ENCODE measurements around the gene PFKFB3.
"Not testable (repeated sequence)": the region's sequence is repeated elsewhere in the genome, so short reads cannot be mapped to it uniquely, and the experiment has no call there.

GRCh38 chr10:6248908-6249307 is 46.2 kb downstream of the PFKFB3 start:
- not testable (repeated sequence) for TF ChIP-seq EZH2 (IDR thresholded peaks at IDR 0.05; ENCODE audit: insufficient read depth, poor library complexity, severe bottlenecking); EZH2phosphoT487 (IDR thresholded peaks at IDR 0.05; ENCODE audit: insufficient read depth, low read depth)
